Gastrocnemius medialis (tissue), 4 donors: Measurements from ENCODE around the gene PPP1R2C. TPM values are rescaled to one million over a fixed set of nuclear protein-coding genes. Genes with fewer than 3 reads are reported as not detected.

Experiments
- ATAC-seq, 2 donors: fragments of 150-250 bp; one replicate each; pipeline ENCODE4 v1.9.1; 2016
- DNase-seq, 2 donors: peaks; one replicate each; pipeline ENCODE4 v3.0.0-alpha.2; 2019
- H3K27ac ChIP-seq, 4 donors: fragments of 200-600 bp; sonication (generic); 1 replicate in 1 of 4; 2 replicates in 3 of 4; pipeline ENCODE4 v1.5.1; 2016 to 2018; ENCODE audit warnings: mild to moderate bottlenecking in 2 of 4, moderate library complexity in 1 of 4
- H3K27me3 ChIP-seq, 3 donors: fragments of 200-600 bp; sonication (generic) in 2 of 3; 1 replicate in 1 of 3; 2 replicates in 2 of 3; pipeline versions ENCODE4 v1.5.1 to v1.6.0; 2016 to 2019; ENCODE audit warnings: mild to moderate bottlenecking in 1 of 3, moderate library complexity in 1 of 3
- H3K36me3 ChIP-seq, 2 donors: fragments of 200-600 bp; sonication (generic) in 1 of 2; one replicate each; pipeline ENCODE4 v1.5.1; 2017 to 2018
- H3K4me1 ChIP-seq, 2 donors: fragments of 200-600 bp; sonication (generic) in 1 of 2; one replicate each; pipeline ENCODE4 v1.5.1; 2016 to 2017; ENCODE audit warnings: mild to moderate bottlenecking in 2 of 2
- H3K4me3 ChIP-seq, 4 donors: fragments of 200-600 bp; sonication (generic) in 3 of 4; 1 replicate in 1 of 4; 2 replicates in 3 of 4; pipeline ENCODE4 v1.5.1; 2016 to 2019; ENCODE audit warnings: mild to moderate bottlenecking in 2 of 4
- H3K9me3 ChIP-seq, 3 donors: fragments of 200-600 bp; sonication (generic) in 2 of 3; 1 replicate in 1 of 3; 2 replicates in 2 of 3; pipeline ENCODE4 v1.5.1; 2016 to 2019
- POLR2A ChIP-seq, 2 donors: fragments of 450-650 bp; IDR thresholded peaks; one replicate each; pipeline ENCODE4 v1.6.1; 2017; ENCODE audit warnings: antibody characterized with exemption in 2 of 2, mild to moderate bottlenecking in 2 of 2, moderate library complexity in 2 of 2
- in situ Hi-C, 4 donors: fragments of 200-750 bp; cut with MboI; loops; one replicate each; pipeline versions ENCODE4 v1.15.0 to v1.8.0; 2017; ENCODE audit warnings: low sequenced_read_pairs in 4 of 4
- intact Hi-C: fragments of 100-400 bp; cut with DNase I; formaldehyde crosslinking; loops from one replicate; pipeline ENCODE4 v1.15.1; 2023; ENCODE audit warnings: low total_unique reads
- total RNA-seq, 4 donors: library from RNA; depleted of rRNA; stranded (reverse); fragments of >200 nt; gene quantifications; one replicate each; pipeline versions ENCODE4 v1.1.0 to v1.2.3, GENCODE V29; 2016
- TF ChIP-seq, protein P1 (sequence below), 5 experiments: fragments of 450-650 bp in 3 of 5; fragments of 200-600 bp in 2 of 5; sonication (generic) in 2 of 5; IDR thresholded peaks in 4 of 5; conservative IDR thresholded peaks in 1 of 5; 1 replicate in 4 of 5; 2 replicates in 1 of 5; pipeline ENCODE4 v1.5.1; 2016 to 2019; ENCODE audit warnings: antibody characterized with exemption in 5 of 5, mild to moderate bottlenecking in 3 of 5, moderate library complexity in 3 of 5

Gene PPP1R2C
- total RNA-seq, 4 donors from 2014 or later: not detected

GRCh38 chrX:42771506-42772335, 6.2 kb downstream of the PPP1R2C start:
- H3K4me3 ChIP-seq: no peak overlapping the region
- no peak for TF ChIP-seq POLR2A (IDR thresholded peaks at IDR 0.05)
- TF ChIP-seq, protein P1, sequence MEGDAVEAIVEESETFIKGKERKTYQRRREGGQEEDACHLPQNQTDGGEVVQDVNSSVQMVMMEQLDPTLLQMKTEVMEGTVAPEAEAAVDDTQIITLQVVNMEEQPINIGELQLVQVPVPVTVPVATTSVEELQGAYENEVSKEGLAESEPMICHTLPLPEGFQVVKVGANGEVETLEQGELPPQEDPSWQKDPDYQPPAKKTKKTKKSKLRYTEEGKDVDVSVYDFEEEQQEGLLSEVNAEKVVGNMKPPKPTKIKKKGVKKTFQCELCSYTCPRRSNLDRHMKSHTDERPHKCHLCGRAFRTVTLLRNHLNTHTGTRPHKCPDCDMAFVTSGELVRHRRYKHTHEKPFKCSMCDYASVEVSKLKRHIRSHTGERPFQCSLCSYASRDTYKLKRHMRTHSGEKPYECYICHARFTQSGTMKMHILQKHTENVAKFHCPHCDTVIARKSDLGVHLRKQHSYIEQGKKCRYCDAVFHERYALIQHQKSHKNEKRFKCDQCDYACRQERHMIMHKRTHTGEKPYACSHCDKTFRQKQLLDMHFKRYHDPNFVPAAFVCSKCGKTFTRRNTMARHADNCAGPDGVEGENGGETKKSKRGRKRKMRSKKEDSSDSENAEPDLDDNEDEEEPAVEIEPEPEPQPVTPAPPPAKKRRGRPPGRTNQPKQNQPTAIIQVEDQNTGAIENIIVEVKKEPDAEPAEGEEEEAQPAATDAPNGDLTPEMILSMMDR (IDR thresholded peaks at IDR 0.05 in 4 of 5, conservative IDR thresholded peaks at IDR 0.05 in 1 of 5): no peak
- no peaks in the 10 kb centered on the region for H3K9me3 ChIP-seq
- no peaks in the 10 kb centered on the region for H3K27me3 ChIP-seq
- no peaks in the 10 kb centered on the region for H3K36me3 ChIP-seq
- no peaks in the 10 kb centered on the region for H3K4me1 ChIP-seq
- intact Hi-C loops (no loop called here), in situ Hi-C loops (no loop called here)
- ATAC-seq (no peak), DNase-seq (no peak)
- H3K27ac ChIP-seq: no peak overlapping the region

- no peaks in the 10 kb centered on the region for H3K27me3 ChIP-seq
- DNase-seq (no peak), ATAC-seq (no peak)
- H3K4me3 ChIP-seq: no peak overlapping the region
- TF ChIP-seq, protein P1 (IDR thresholded peaks at IDR 0.05 in 4 of 5, conservative IDR thresholded peaks at IDR 0.05 in 1 of 5): no peak
- TF ChIP-seq POLR2A (IDR thresholded peaks at IDR 0.05): no peak
- no peak overlapping the region for H3K27ac ChIP-seq
- no peaks in the 10 kb centered on the region for H3K9me3 ChIP-seq
- H3K36me3 ChIP-seq: no peaks in the 10 kb centered on the region
- intact Hi-C loops (no loop called here), in situ Hi-C loops (no loop called here)
- no peaks in the 10 kb centered on the region for H3K4me1 ChIP-seq
Observed at GRCh38 chrX:42770566-42770965, 7.4 kb downstream of the PPP1R2C start.

DNA sequence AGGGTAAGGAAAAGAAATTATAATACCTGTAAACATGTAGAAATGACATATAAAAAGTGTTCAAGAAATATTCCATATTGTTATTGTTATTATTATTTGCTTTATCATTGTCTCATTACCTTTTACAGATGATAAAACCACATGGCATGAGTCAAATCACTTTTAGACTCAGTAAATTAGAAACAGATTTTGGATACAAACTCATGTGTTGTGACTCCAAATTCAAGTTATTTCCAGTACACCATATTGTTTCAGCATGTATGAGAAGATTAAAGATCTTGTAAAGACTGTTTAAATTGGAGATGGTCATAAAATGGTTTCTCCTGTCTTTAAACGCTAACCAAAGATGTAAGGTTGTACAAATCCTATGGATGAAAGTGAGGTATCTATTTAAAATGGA, 18.1 kb downstream of the PPP1R2C start:
- Histone ChIP-seq H3K4me3 (no peak overlapping the region), H3K27ac (no peak overlapping the region), H3K36me3 (no peaks in the 10 kb centered on the region), H3K27me3 (no peaks in the 10 kb centered on the region), H3K9me3 (no peaks in the 10 kb centered on the region), H3K4me1 (no peaks in the 10 kb centered on the region)
- in situ Hi-C loops: no loop called here
- TF ChIP-seq, protein P1 (IDR thresholded peaks at IDR 0.05 in 4 of 5, conservative IDR thresholded peaks at IDR 0.05 in 1 of 5): no peak
- TF ChIP-seq POLR2A (IDR thresholded peaks at IDR 0.05): no peak
- ATAC-seq (no peak), DNase-seq (no peak)
- intact Hi-C loops: no loop called here

- intact Hi-C loops: no loop called here
- TF ChIP-seq, protein P1 (IDR thresholded peaks at IDR 0.05 in 4 of 5, conservative IDR thresholded peaks at IDR 0.05 in 1 of 5): no peak
- no peak for TF ChIP-seq POLR2A (IDR thresholded peaks at IDR 0.05)
- H3K4me1 ChIP-seq: no peaks in the 10 kb centered on the region
- no peaks in the 10 kb centered on the region for H3K36me3 ChIP-seq
- H3K27ac ChIP-seq: no peak overlapping the region
- in situ Hi-C loops: no loop called here
- H3K9me3 ChIP-seq: no peaks in the 10 kb centered on the region
- H3K4me3 ChIP-seq: no peak overlapping the region
- peak in 1 of 2 donors; percentile 53 for ATAC-seq
- peak in 1 of 2 donors; percentile 38 for DNase-seq
- no peaks in the 10 kb centered on the region for H3K27me3 ChIP-seq
Observed at GRCh38 chrX:42755815-42756214, 22.1 kb downstream of the PPP1R2C start.
